Measurements from ENCODE around the gene SLC22A3.
"Not testable (repeated sequence)": the region's sequence is repeated elsewhere in the genome, so short reads cannot be mapped to it uniquely, and the experiment has no call there.

DNA sequence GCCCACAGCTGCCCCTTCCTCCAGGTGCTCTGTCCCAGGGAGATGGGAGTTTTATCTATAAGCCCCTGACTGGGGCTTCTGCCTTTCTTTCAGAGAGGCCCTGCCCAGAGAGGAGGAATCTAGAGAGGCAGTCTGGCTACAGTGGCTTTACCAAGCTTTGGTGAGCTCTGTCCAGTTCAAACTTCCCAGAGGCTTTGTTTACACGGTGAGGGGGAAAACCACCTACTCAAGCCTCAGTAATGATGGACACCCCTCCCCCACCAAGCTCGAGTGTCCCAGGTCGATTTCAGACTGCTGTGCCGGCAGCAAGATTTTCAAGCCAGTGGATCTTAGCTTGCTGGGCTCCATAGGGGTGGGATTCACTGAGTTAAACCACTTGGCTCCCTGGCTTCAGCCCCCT, 25.4 kb downstream of the SLC22A3 start:
- TF ChIP-seq, protein P1, sequence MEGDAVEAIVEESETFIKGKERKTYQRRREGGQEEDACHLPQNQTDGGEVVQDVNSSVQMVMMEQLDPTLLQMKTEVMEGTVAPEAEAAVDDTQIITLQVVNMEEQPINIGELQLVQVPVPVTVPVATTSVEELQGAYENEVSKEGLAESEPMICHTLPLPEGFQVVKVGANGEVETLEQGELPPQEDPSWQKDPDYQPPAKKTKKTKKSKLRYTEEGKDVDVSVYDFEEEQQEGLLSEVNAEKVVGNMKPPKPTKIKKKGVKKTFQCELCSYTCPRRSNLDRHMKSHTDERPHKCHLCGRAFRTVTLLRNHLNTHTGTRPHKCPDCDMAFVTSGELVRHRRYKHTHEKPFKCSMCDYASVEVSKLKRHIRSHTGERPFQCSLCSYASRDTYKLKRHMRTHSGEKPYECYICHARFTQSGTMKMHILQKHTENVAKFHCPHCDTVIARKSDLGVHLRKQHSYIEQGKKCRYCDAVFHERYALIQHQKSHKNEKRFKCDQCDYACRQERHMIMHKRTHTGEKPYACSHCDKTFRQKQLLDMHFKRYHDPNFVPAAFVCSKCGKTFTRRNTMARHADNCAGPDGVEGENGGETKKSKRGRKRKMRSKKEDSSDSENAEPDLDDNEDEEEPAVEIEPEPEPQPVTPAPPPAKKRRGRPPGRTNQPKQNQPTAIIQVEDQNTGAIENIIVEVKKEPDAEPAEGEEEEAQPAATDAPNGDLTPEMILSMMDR (IDR thresholded peaks at IDR 0.05), result not testable (repeated sequence)
- TF ChIP-seq EZH2 (IDR thresholded peaks at IDR 0.05; ENCODE audit: borderline replicate concordance, insufficient read depth, low read depth, low read length, poor library complexity, severe bottlenecking), result not testable (repeated sequence)
